NCI-H1105 (cell line): Measurements from ENCODE around the gene WDR33.
"Not testable (repeated sequence)": the region's sequence is repeated elsewhere in the genome, so short reads cannot be mapped to it uniquely, and the experiment has no call there.

Source experiments
- DNase-seq: peaks from one replicate; lab custom pipeline; 2025; lab: John Stamatoyannopoulos, UW

WDR33 gene

GRCh38 chr2:127810619-127811396, at the start of gene WDR33:
Gene WDR33, minus strand, starts transcription at chr2:127811171. Its CDS starts 40,190 bp downstream, at chr2:127770981.
- DNase-seq = peak; percentile 79

GRCh38 chr2:127860130-127860529, 49.2 kb upstream of the WDR33 start:
- no peak for DNase-seq

- no peak for DNase-seq
Observed at GRCh38 chr2:127859712-127860085, 48.7 kb upstream of the WDR33 start.

- no peak for DNase-seq
Observed at GRCh38 chr2:127857265-127857808, 46.4 kb upstream of the WDR33 start.

- no peak for DNase-seq
Observed at GRCh38 chr2:127853671-127854070, 42.7 kb upstream of the WDR33 start.

- DNase-seq = no peak
Observed at GRCh38 chr2:127852388-127852787, 41.4 kb upstream of the WDR33 start.

- DNase-seq = no peak
Observed at GRCh38 chr2:127847931-127848330, 37.0 kb upstream of the WDR33 start.

GRCh38 chr2:127844973-127845372, 34.0 kb upstream of the WDR33 start:
- DNase-seq = no peak

GRCh38 chr2:127843677-127844076, 32.7 kb upstream of the WDR33 start:
- no peak for DNase-seq

GRCh38 chr2:127841466-127842178, 30.7 kb upstream of the WDR33 start:
- no peak for DNase-seq

- no peak for DNase-seq
Observed at GRCh38 chr2:127840893-127841292, 29.9 kb upstream of the WDR33 start.

GRCh38 chr2:127834951-127835350, 24.0 kb upstream of the WDR33 start:
- DNase-seq = no peak

- no peak for DNase-seq
Observed at GRCh38 chr2:127829845-127830246, 18.9 kb upstream of the WDR33 start.

- DNase-seq = not testable (repeated sequence)
Observed at GRCh38 chr2:127826708-127827107, 15.7 kb upstream of the WDR33 start.

- DNase-seq = no peak
Observed at GRCh38 chr2:127826047-127826446, 15.1 kb upstream of the WDR33 start.

GRCh38 chr2:127820080-127820668, 9.2 kb upstream of the WDR33 start:
- DNase-seq = no peak

GRCh38 chr2:127818794-127819425, 7.9 kb upstream of the WDR33 start:
- DNase-seq = no peak

- DNase-seq = no peak
Observed at GRCh38 chr2:127818241-127818640, 7.3 kb upstream of the WDR33 start.

GRCh38 chr2:127814677-127815076, 3.7 kb upstream of the WDR33 start:
- no peak for DNase-seq

- not testable (repeated sequence) for DNase-seq
Observed at GRCh38 chr2:127812441-127812840, 1.5 kb upstream of the WDR33 start.

- no peak for DNase-seq
Observed at GRCh38 chr2:127811397-127812321, 688 bp upstream of the WDR33 start.
